ENCODE data around the gene OR8B8. TPM values are rescaled to one million over a fixed set of nuclear protein-coding genes. Genes with fewer than 3 reads are reported as not detected.
"Not testable (repeated sequence)": the region's sequence is repeated elsewhere in the genome, so short reads cannot be mapped to it uniquely, and the experiment has no call there.

Gene OR8B8
- total RNA-seq, 5 donors from 2014 or later (not counting 1 experiment from before 2014, with no cell fraction given), result not detected

DNA sequence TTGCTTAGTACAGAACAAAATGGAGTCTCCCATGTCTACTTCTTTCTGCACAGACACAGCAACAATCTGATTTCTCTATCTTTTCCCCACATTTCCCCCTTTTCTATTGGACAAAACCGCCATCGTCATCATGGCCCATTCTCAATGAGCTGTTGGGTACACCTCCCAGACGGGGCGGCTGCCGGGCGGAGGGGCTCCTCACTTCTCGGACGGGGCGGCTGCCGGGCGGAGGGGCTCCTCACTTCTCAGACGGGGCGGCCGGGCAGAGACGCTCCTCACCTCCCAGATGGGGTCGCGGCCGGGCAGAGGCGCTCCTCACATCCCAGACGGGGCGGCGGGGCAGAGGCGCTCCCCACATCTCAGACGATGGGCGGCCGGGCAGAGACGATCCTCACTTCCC is 42.3 kb downstream of the OR8B8 start:
- H3K9me3 Mint-ChIP-seq; H3K4me3 ChIP-seq (ENCODE audit: control insufficient read depth in 1 of 2, extremely low read depth in 1 of 2, low read length in 1 of 2); DNase-seq; H3K9me3 ChIP-seq; H3K4me3 Mint-ChIP-seq; H3K27me3 ChIP-seq (replicated peaks in 1 of 2; ENCODE audit: control insufficient read depth in 2 of 2, extremely low read depth in 1 of 2, insufficient read depth in 2 of 2, low read length in 1 of 2); H3K36me3 Mint-ChIP-seq; H3K27ac ChIP-seq (ENCODE audit: low read length); H3K27ac Mint-ChIP-seq; H3K36me3 ChIP-seq (ENCODE audit: control insufficient read depth in 2 of 2, extremely low read depth in 1 of 2, insufficient read depth in 1 of 2, low read length in 1 of 2); H3K4me1 ChIP-seq (ENCODE audit: control insufficient read depth in 1 of 2, extremely low read depth in 1 of 2, insufficient read depth in 2 of 2, low read length in 2 of 2); POLR2A ChIA-PET; H3K4me1 Mint-ChIP-seq; ATAC-seq (replicated peaks in 1 of 4): not testable (repeated sequence)
- peaks cover 0 to 13% of the 10 kb centered on the region in 2 donors for H3K27me3 Mint-ChIP-seq
- CTCF ChIA-PET, result interaction anchor here in 1 of 2 donors (1.2 kb wide), 1 partner anchor 13 kb away, joined by 3 read pairs; no protein-coding TSS in a partner anchor
- WGBS (ENCODE audit: insufficient coverage), result no CpG with 5 or more reads among the region's 27 CpGs

DNA sequence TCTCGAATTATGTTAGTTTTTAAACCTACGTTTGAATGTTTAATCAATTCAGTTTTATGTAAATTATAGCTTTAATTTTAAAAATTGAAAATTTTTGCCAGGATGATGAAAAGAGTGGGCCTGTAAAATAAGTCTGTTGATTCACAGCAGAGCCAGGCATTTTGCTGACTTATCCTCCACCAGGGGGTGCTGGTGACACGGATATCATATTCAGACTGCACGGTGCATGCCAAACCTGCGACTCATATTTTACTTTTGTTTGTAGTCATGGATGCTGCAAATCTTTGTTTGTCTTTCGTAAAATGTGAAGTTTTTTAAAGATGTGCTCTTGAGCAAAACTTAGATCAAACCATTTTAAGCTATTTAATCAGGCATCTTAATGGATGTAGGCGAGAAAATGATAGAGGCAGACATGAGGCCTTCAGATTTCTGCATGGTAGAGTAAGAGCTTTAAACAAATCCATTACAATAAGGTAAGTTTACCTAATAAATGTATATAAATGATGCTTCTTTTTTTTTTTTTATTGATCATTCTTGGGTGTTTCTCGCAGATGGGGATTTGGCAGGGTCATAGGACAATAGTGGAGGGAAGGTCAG is 43.1 kb downstream of the OR8B8 start:
- Mint-ChIP-seq H3K4me1 (peaks cover 0 to 5% (median 2%) of the 10 kb centered on the region in 3 donors), H3K27me3 (peaks cover 0 to 11% of the 10 kb centered on the region in 2 donors), H3K27ac (no peak overlapping the region), H3K9me3 (no peaks in the 10 kb centered on the region), H3K4me3 (no peak overlapping the region), H3K36me3 (no peaks in the 10 kb centered on the region)
- Histone ChIP-seq H3K4me3 (ENCODE audit: control insufficient read depth in 1 of 2, extremely low read depth in 1 of 2, low read length in 1 of 2) (no peak overlapping the region), H3K27ac (ENCODE audit: low read length) (no peak overlapping the region), H3K9me3 (no peaks in the 10 kb centered on the region), H3K4me1 (ENCODE audit: control insufficient read depth in 1 of 2, extremely low read depth in 1 of 2, insufficient read depth in 2 of 2, low read length in 2 of 2) (no peaks in the 10 kb centered on the region), H3K36me3 (ENCODE audit: control insufficient read depth in 2 of 2, extremely low read depth in 1 of 2, insufficient read depth in 1 of 2, low read length in 1 of 2) (no peaks in the 10 kb centered on the region), H3K27me3 (replicated peaks in 1 of 2; ENCODE audit: control insufficient read depth in 2 of 2, extremely low read depth in 1 of 2, insufficient read depth in 2 of 2, low read length in 1 of 2) (no peaks in the 10 kb centered on the region)
- WGBS (ENCODE audit: insufficient coverage), result no CpG with 5 or more reads among the region's 8 CpGs
- POLR2A ChIA-PET, result interaction anchor here in 1 of 2 donors (0.6 kb wide), 1 partner anchor 181 kb away, joined by 3 read pairs; no protein-coding TSS in a partner anchor
- peak in 23 of 35 experiments; percentile 2 to 50 (median 10) for DNase-seq
- no peak for ATAC-seq (replicated peaks in 1 of 4)
- CTCF ChIA-PET, result interaction anchor here (0.5 to 1.2 kb wide), 3 partner anchors 13 to 361 kb away, joined by 3 to 4 read pairs (median 3); no protein-coding TSS in a partner anchor

DNA sequence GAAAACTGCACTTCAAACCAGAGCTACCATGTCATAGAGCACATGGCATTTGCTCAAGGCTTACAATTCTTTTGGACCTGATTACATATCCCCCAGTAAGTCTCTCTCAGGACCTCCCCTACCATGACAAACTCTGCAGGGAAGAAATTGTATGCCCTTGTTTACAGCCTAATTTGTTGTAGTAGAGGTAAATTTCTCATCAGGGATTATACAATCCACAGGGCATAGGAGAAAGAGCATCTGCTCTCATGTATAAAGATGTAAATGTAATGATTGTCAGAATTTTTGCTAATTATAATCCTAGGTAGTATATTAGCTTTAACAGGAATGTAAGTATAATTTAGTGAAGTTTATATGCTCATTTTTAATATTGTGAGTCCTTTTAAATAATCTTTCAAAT is 46.6 kb downstream of the OR8B8 start, which contains the start of gene OR8B3:
Gene OR8B3, minus strand, starts transcription at position 101 of the 400 bp plus-strand sequence. CDS start 1,673 bp downstream, outside the sequence.
- no peaks in the 10 kb centered on the region for H3K27me3 Mint-ChIP-seq
- DNase-seq, result no peak

DNA sequence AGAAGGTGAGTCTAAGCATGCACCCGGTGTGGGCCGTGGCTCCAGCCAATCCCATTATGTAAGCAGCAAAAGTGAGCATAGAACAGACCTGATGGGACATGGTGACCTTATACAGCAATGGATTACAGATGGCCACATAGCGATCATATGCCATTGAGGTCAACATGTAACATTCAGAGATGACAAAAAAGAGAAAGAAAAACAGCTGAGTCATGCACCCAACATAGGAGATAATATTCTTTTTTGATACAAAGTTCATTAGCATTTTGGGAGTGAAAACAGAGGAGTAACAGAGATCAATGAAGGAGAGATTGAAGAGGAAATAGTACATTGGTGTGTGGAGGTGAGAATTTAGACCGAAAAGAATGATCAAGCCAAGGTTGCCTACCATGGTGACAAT is 48.6 kb downstream of the OR8B8 start:
- H3K36me3 Mint-ChIP-seq; H3K4me3 ChIP-seq (ENCODE audit: control insufficient read depth in 1 of 2, extremely low read depth in 1 of 2, low read length in 1 of 2); H3K27me3 Mint-ChIP-seq; CTCF ChIA-PET; H3K4me1 Mint-ChIP-seq; H3K4me3 Mint-ChIP-seq; H3K36me3 ChIP-seq (ENCODE audit: control insufficient read depth in 2 of 2, extremely low read depth in 1 of 2, insufficient read depth in 1 of 2, low read length in 1 of 2); DNase-seq; H3K27ac ChIP-seq (ENCODE audit: low read length); H3K27me3 ChIP-seq (replicated peaks in 1 of 2; ENCODE audit: control insufficient read depth in 2 of 2, extremely low read depth in 1 of 2, insufficient read depth in 2 of 2, low read length in 1 of 2); H3K9me3 ChIP-seq; H3K9me3 Mint-ChIP-seq; H3K4me1 ChIP-seq (ENCODE audit: control insufficient read depth in 1 of 2, extremely low read depth in 1 of 2, insufficient read depth in 2 of 2, low read length in 2 of 2); H3K27ac Mint-ChIP-seq; POLR2A ChIA-PET; ATAC-seq (replicated peaks in 1 of 4): not testable (repeated sequence)
- WGBS (ENCODE audit: insufficient coverage), result 100% methylated on average over 1 of the region's 4 CpGs

More for the DNA sequence above, 46.6 kb downstream of the OR8B8 start, which contains the start of gene OR8B3:
- no peak within 1 kb of the TSS for H3K27ac Mint-ChIP-seq
- H3K27me3 ChIP-seq (replicated peaks in 1 of 2; ENCODE audit: control insufficient read depth in 2 of 2, extremely low read depth in 1 of 2, insufficient read depth in 2 of 2, low read length in 1 of 2), result no peaks in the 10 kb centered on the region
- H3K4me3 ChIP-seq (ENCODE audit: control insufficient read depth in 1 of 2, extremely low read depth in 1 of 2, low read length in 1 of 2), result no peak within 1 kb of the TSS
- ChIA-PET POLR2A (no interaction called here), CTCF (no interaction called here)
- no peaks in the 10 kb centered on the region for H3K4me1 ChIP-seq (ENCODE audit: control insufficient read depth in 1 of 2, extremely low read depth in 1 of 2, insufficient read depth in 2 of 2, low read length in 2 of 2)
- no peaks in the 10 kb centered on the region for H3K9me3 ChIP-seq
- H3K36me3 Mint-ChIP-seq, result no peaks in the 10 kb centered on the region
- no peak for ATAC-seq (replicated peaks in 1 of 4)
- no peaks in the 10 kb centered on the region for H3K36me3 ChIP-seq (ENCODE audit: control insufficient read depth in 2 of 2, extremely low read depth in 1 of 2, insufficient read depth in 1 of 2, low read length in 1 of 2)
- no peak within 1 kb of the TSS for H3K27ac ChIP-seq (ENCODE audit: low read length)
- H3K4me3 Mint-ChIP-seq, result no peak within 1 kb of the TSS
- H3K4me1 Mint-ChIP-seq, result peaks cover 0 to 2% (median 0%) of the 10 kb centered on the region in 3 donors
- H3K9me3 Mint-ChIP-seq, result no peaks in the 10 kb centered on the region

DNA sequence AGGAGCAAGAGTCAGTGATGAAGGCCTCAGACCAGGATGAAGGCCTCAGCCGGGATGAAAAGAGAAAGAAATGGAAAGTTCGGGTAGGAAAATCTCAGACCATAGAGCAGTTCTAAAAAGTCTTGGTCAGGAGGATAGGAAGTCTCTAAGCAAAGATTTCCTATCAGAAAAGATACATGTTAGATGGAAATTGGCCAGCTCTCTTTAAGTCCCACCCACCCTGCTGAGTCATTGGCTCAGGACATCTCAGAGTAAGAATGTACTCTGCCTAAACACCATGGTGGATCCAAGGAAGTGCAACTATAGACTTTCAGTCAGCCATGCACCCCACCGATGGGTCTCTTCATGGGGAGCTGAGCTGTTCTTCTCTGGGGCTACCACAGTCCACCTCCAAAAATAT is 51.1 kb downstream of the OR8B8 start:
- H3K4me3 Mint-ChIP-seq, result no peak overlapping the region
- 83% methylated on average over 1 of the region's 3 CpGs for WGBS (ENCODE audit: insufficient coverage)
- DNase-seq (no peak), ATAC-seq (replicated peaks in 1 of 4) (no peak)
- H3K27me3 Mint-ChIP-seq, result peaks cover 12% of the 10 kb centered on the region in 2 donors
- H3K4me1 Mint-ChIP-seq, result no peaks in the 10 kb centered on the region
- Histone ChIP-seq H3K27me3 (replicated peaks in 1 of 2; ENCODE audit: control insufficient read depth in 2 of 2, extremely low read depth in 1 of 2, insufficient read depth in 2 of 2, low read length in 1 of 2) (no peaks in the 10 kb centered on the region), H3K4me1 (ENCODE audit: control insufficient read depth in 1 of 2, extremely low read depth in 1 of 2, insufficient read depth in 2 of 2, low read length in 2 of 2) (no peaks in the 10 kb centered on the region), H3K4me3 (ENCODE audit: control insufficient read depth in 1 of 2, extremely low read depth in 1 of 2, low read length in 1 of 2) (no peak overlapping the region), H3K9me3 (no peaks in the 10 kb centered on the region), H3K36me3 (ENCODE audit: control insufficient read depth in 2 of 2, extremely low read depth in 1 of 2, insufficient read depth in 1 of 2, low read length in 1 of 2) (no peaks in the 10 kb centered on the region), H3K27ac (ENCODE audit: low read length) (no peak overlapping the region)
- H3K9me3 Mint-ChIP-seq, result no peaks in the 10 kb centered on the region
- ChIA-PET CTCF (interaction anchor here in 1 of 2 donors (0.5 kb wide), 1 partner anchor 394 kb away, joined by 4 read pairs; no protein-coding TSS in a partner anchor), POLR2A (no interaction called here)
- no peaks in the 10 kb centered on the region for H3K36me3 Mint-ChIP-seq
- H3K27ac Mint-ChIP-seq, result no peak overlapping the region

Other genes starting within 250 kb of the OR8B8 start
- gene OR8G1, start 204.6 kb downstream of the OR8B8 start, total RNA-seq, result not detected
- gene OR8G5, start 189.3 kb downstream of the OR8B8 start, total RNA-seq, result not detected
- gene OR8D1, start 131.7 kb downstream of the OR8B8 start, total RNA-seq, result not detected
- not detected for gene OR8D2, start 125.5 kb downstream of the OR8B8 start, total RNA-seq
- gene OR8B2, start 61.2 kb downstream of the OR8B8 start, total RNA-seq, result not detected
- gene OR8B3, start 46.7 kb downstream of the OR8B8 start, total RNA-seq, result not detected
- not detected for gene OR8B4, start 20.8 kb downstream of the OR8B8 start, total RNA-seq
- gene OR8B12, start 98.0 kb upstream of the OR8B8 start, total RNA-seq, result not detected
- gene OR8A1, start 124.3 kb upstream of the OR8B8 start, total RNA-seq, result not detected
- not detected for gene PANX3, start 165.7 kb upstream of the OR8B8 start, total RNA-seq
- gene TBRG1, start 177.2 kb upstream of the OR8B8 start, total RNA-seq, result 10 to 100 TPM; 55.5 to 74.8 (median 72.0) TPM
- 1 to 10 TPM; 3.7 to 9.7 (median 6.2) TPM for gene SIAE, start 228.0 kb upstream of the OR8B8 start, total RNA-seq
- under 1 TPM; 0.28 to 0.92 (median 0.59) TPM for gene SPA17, start 228.2 kb upstream of the OR8B8 start, total RNA-seq